ENCODE data around the gene EXOC3L4. TPM values are rescaled to one million over a fixed set of nuclear protein-coding genes. Genes with fewer than 3 reads are reported as not detected.

Gene EXOC3L4
- total and polyA plus RNA-seq, 9 of the 15 experiments (the other 6 are each of a cell fraction or from before 2014, with no cell fraction given), result 0.10 to 6.7 (median 0.98) TPM; not detected in 1

- Histone ChIP-seq H3K9me1 (ENCODE audit: control insufficient read depth, insufficient read depth, low read length) (no peaks in the 10 kb centered on the region), H3K4me2 (ENCODE audit: insufficient read depth, low read length) (no peak overlapping the region), H3K4me1 (replicated peaks in 1 of 2; ENCODE audit: control insufficient read depth in 2 of 2, insufficient read depth in 2 of 2, low read length in 2 of 2) (peaks cover 8 to 73% of the 10 kb centered on the region in 2 experiments), H2AFZ (ENCODE audit: low read depth, low read length) (no peak overlapping the region), H3K79me2 (ENCODE audit: control insufficient read depth, insufficient read depth, low read length) (peaks cover 21% of the 10 kb centered on the region), H3K27ac (ENCODE audit: extremely low read depth, low read depth, low read length) (no peak overlapping the region), H3K9me3 (replicated peaks; ENCODE audit: control insufficient read depth, insufficient read depth, low read depth, low read length) (no peaks in the 10 kb centered on the region), H3K36me3 (ENCODE audit: control insufficient read depth, insufficient read depth, low read length) (peaks cover 41% of the 10 kb centered on the region; the same call in 1 of the 3 replicates), H3K27me3 (ENCODE audit: control insufficient read depth in 2 of 2, insufficient read depth in 2 of 2, low read length in 2 of 2) (no peaks in the 10 kb centered on the region), H3K9ac (ENCODE audit: insufficient read depth in 1 of 2, low read depth in 2 of 2, low read length in 2 of 2) (no peak overlapping the region), H3K4me3 (no peak overlapping the region), H4K20me1 (replicated peaks; ENCODE audit: control insufficient read depth, insufficient read depth, low read length) (no peaks in the 10 kb centered on the region)
- ATAC-seq, result no peak
- POLR2A ChIA-PET, result interaction anchor here (2.4 kb wide), 1 partner anchor 10 kb away, joined by 15 read pairs; no protein-coding TSS in a partner anchor
- BruUV-seq (replicated peaks), result no TSS peak
- in situ Hi-C loops (cut with MboI) (no loop called here), intact Hi-C loops (cut with micrococcal nuclease) (no loop called here)
- no peak for DNase-seq (ENCODE audit: extremely low read depth in 1 of 4, low spot score in 3 of 4)
- no peak for FAIRE-seq
- CTCF ChIA-PET (ENCODE audit: low intra/inter-chr PET ratio), result no interaction called here
- 95% methylated on average over 6 of the region's 22 CpGs for WGBS (ENCODE audit: insufficient coverage, low coverage, missing lambda C conversion rate)
- no peak for TF ChIP-seq MXI1 (IDR thresholded peaks at IDR 0.05; ENCODE audit: low read depth, low read length)
- TF ChIP-seq L3MBTL2 (IDR thresholded peaks at IDR 0.05), result no peak
- TF ChIP-seq GATAD2A (IDR thresholded peaks at IDR 0.05), result no peak
- TF ChIP-seq RAD51 (IDR thresholded peaks at IDR 0.05; ENCODE audit: borderline replicate concordance, low read depth), result no peak
- no peak for TF ChIP-seq SNRNP70 (optimal IDR thresholded peaks at IDR 0.05; ENCODE audit: low read depth, low read length)
- TF ChIP-seq BCOR (IDR thresholded peaks at IDR 0.05), result no peak
- TF ChIP-seq CREBBP (IDR thresholded peaks at IDR 0.05; ENCODE audit: low read depth, low read length), result no peak
- TF ChIP-seq NKRF (IDR thresholded peaks at IDR 0.05; ENCODE audit: borderline replicate concordance), result no peak
- no peak for TF ChIP-seq NCOA4 (IDR thresholded peaks at IDR 0.05; ENCODE audit: partially characterized antibody)
- TF ChIP-seq GTF2F1 (IDR thresholded peaks at IDR 0.05; ENCODE audit: low read depth, low read length), result no peak
- TF ChIP-seq TBP (optimal IDR thresholded peaks at IDR 0.05; ENCODE audit: low read depth, low read length), result no peak
- no peak for TF ChIP-seq IRF9 (tag; IDR thresholded peaks at IDR 0.05)
- no peak for TF ChIP-seq NRF1 (conservative IDR thresholded peaks at IDR 0.05 in 1 of 2, IDR thresholded peaks at IDR 0.05 in 1 of 2)
- TF ChIP-seq SRF (CRISPR knock-in tag; IDR thresholded peaks at IDR 0.05), result no peak
- no peak for TF ChIP-seq ATF3 (IDR thresholded peaks at IDR 0.05)
- TF ChIP-seq ATF3 (CRISPR knock-in tag; conservative IDR thresholded peaks at IDR 0.05), result no peak
- no peak for TF ChIP-seq CREB1 (IDR thresholded peaks at IDR 0.05)
- no peak for TF ChIP-seq CREB1 (CRISPR knock-in tag; IDR thresholded peaks at IDR 0.05)
Observed at GRCh38 chr14:103126088-103126872, 31.8 kb downstream of the EXOC3L4 start.
